Spleen (tissue), 11 donors: ENCODE data around the gene DNAAF1. TPM values are rescaled to one million over a fixed set of nuclear protein-coding genes. Genes with fewer than 3 reads are reported as not detected.

ENCODE experiments used
- DNase-seq: peaks from one replicate; pipeline ENCODE4 v3.0.0-alpha.2; 2020
- H3K27ac ChIP-seq, 8 donors: fragments of 200-600 bp; sonication (generic) in 7 of 8; 1 replicate in 4 of 8; 2 replicates in 4 of 8; pipeline versions ENCODE4 v1.5.0 to v1.8.0; 2016 to 2021; ENCODE audit warnings: inconsistent platforms in 4 of 8, mild to moderate bottlenecking in 4 of 8, moderate library complexity in 1 of 8
- H3K27me3 ChIP-seq, 7 donors: fragments of 200-600 bp; sonication (generic) in 6 of 7; replicated peaks in 1 of 7; 1 replicate in 4 of 7; 2 replicates in 3 of 7; pipeline versions ENCODE4 v1.5.0 to v1.8.0; 2016 to 2021; ENCODE audit warnings: inconsistent platforms in 3 of 7, mild to moderate bottlenecking in 1 of 7
- H3K36me3 ChIP-seq, 6 donors: fragments of 200-600 bp; sonication (generic) in 5 of 6; 1 replicate in 4 of 6; 2 replicates in 2 of 6; pipeline versions ENCODE4 v1.5.0 to v1.8.0; 2016 to 2021; ENCODE audit warnings: inconsistent platforms in 2 of 6
- H3K4me1 ChIP-seq, 6 donors: fragments of 200-600 bp; sonication (generic) in 5 of 6; 1 replicate in 3 of 6; 2 replicates in 3 of 6; pipeline versions ENCODE4 v1.5.0 to v1.8.0; 2016 to 2021; ENCODE audit warnings: inconsistent platforms in 3 of 6
- H3K4me3 ChIP-seq, 8 donors: fragments of 200-600 bp; sonication (generic) in 7 of 8; 1 replicate in 4 of 8; 2 replicates in 4 of 8; pipeline versions ENCODE4 v1.5.0 to v1.8.0; 2016 to 2021; ENCODE audit warnings: inconsistent platforms in 4 of 8, mild to moderate bottlenecking in 4 of 8, moderate library complexity in 2 of 8
- H3K9me3 ChIP-seq, 8 donors: fragments of 200-600 bp; sonication (generic) in 7 of 8; 1 replicate in 4 of 8; 2 replicates in 4 of 8; pipeline versions ENCODE4 v1.5.0 to v1.8.0; 2016 to 2021; ENCODE audit warnings: inconsistent platforms in 4 of 8
- CTCF ChIP-seq, 11 experiments: fragments of 200-600 bp in 7 of 11; fragments of 450-650 bp in 4 of 11; sonication (generic) in 4 of 11; IDR thresholded peaks in 8 of 11; conservative IDR thresholded peaks in 3 of 11; 1 replicate in 7 of 11; 2 replicates in 4 of 11; pipeline versions ENCODE4 v1.4.0 to v1.8.0; 2016 to 2021; ENCODE audit warnings: antibody characterized with exemption in 11 of 11, inconsistent platforms in 4 of 11, mild to moderate bottlenecking in 1 of 11
- POLR2A ChIP-seq, 3 donors: fragments of 450-650 bp; IDR thresholded peaks; one replicate each; pipeline ENCODE4 v1.5.1; 2017; ENCODE audit warnings: antibody characterized with exemption in 3 of 3, mild to moderate bottlenecking in 1 of 3
- POLR2AphosphoS5 ChIP-seq, 3 donors: sonication (generic); formaldehyde crosslinking; IDR thresholded peaks; one replicate each; pipeline ENCODE4 v1.5.1; 2017; ENCODE audit warnings: antibody characterized with exemption in 3 of 3
- WGBS, 5 donors: extraction: QIAGEN DNeasy Blood & Tissue Kit in 3 of 5; methylation state at CpG; one replicate each; pipeline versions ENCODE4 v1.1.5 to v1.1.7; 2013 to 2018; 5-methylcytosine and 5-hydroxymethylcytosine counted together
- intact Hi-C: fragments of 100-400 bp; cut with DNase I; formaldehyde crosslinking; loops from one replicate; pipeline ENCODE4 v1.15.0; 2023; ENCODE audit warnings: low total_unique reads
- polyA plus RNA-seq, 3 donors: library from polyadenylated mRNA; stranded (reverse); fragments of 200-250 nt; gene quantifications; one replicate each; pipeline ENCODE4 v1.2.1, GENCODE V29; 2013
- total RNA-seq, 7 donors: library from RNA; depleted of rRNA in 3 of 7; stranded (reverse); fragments of >200 nt in 3 of 7; fragmentation: NEBNext Ultra II Directional in 4 of 7; extraction: Animal tissue kit (Norgen Biotek cat#: 25700) in 4 of 7; gene quantifications; one replicate each; pipeline versions ENCODE4 v1.1.0 to v1.2.1, GENCODE V29; 2016 to 2021
- donor health status: healthy with polysubstance abuse.
- donor health status: DM: no; HTN: no; CAD: no; lungs with moderate emphysema.
- donor health status: DM: no; HTN: no; CAD: no.
- donor health status: Bipolar disorder and iron deficiency.
- donor health status: healthy.
- donor health status: DM: no; HTN: no; CAD: no.
- donor health status: DM: yes; HTN: yes; CAD: no.

DNAAF1 gene
- total and polyA plus RNA-seq, 10 donors = 0.20 to 4.3 (median 1.3) TPM; not detected in 1

DNA sequence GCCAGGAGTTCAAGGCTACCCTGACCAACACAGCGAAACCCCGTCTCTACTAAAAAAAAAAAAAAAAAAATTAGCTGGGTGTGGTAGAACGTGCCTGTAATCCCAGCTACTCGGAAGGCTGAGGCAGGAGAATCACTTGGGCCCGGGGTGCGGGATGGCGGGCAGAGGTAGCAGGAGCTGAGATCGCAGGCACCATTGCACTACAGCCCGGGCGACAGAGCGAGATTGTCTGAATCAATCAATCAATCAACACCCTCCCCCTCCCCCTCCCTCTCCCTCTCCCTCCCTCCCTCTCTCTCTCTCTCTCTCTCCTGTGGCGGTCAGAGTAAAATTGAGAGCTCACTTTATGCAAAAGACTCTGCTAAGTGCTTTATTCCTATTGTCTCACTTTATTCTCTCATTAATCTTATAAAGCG lies 1.3 kb upstream of the DNAAF1 start:
- no peak for TF ChIP-seq POLR2A (IDR thresholded peaks at IDR 0.05)
- TF ChIP-seq POLR2AphosphoS5 (IDR thresholded peaks at IDR 0.05) = no peak
- no peak for TF ChIP-seq CTCF (IDR thresholded peaks at IDR 0.05 in 8 of 11, conservative IDR thresholded peaks at IDR 0.05 in 3 of 11)
- Histone ChIP-seq H3K27ac (peak overlapping the region in 3 of 8 donors; percentile 86 to 88 (median 87)), H3K27me3 (peaks cover 0 to 10% (median 0%) of the 10 kb centered on the region in 7 donors), H3K4me3 (peak overlapping the region in 6 of 8 donors; percentile 81 to 96 (median 92)), H3K4me1 (peaks cover 5 to 45% (median 20%) of the 10 kb centered on the region in 6 donors), H3K36me3 (no peaks in the 10 kb centered on the region), H3K9me3 (no peaks in the 10 kb centered on the region)
- DNase-seq = no peak
- 38 to 53% (median 42%) methylated on average over 13 of the region's 13 CpGs for WGBS, 5 donors
- intact Hi-C loops = no loop called here

DNA sequence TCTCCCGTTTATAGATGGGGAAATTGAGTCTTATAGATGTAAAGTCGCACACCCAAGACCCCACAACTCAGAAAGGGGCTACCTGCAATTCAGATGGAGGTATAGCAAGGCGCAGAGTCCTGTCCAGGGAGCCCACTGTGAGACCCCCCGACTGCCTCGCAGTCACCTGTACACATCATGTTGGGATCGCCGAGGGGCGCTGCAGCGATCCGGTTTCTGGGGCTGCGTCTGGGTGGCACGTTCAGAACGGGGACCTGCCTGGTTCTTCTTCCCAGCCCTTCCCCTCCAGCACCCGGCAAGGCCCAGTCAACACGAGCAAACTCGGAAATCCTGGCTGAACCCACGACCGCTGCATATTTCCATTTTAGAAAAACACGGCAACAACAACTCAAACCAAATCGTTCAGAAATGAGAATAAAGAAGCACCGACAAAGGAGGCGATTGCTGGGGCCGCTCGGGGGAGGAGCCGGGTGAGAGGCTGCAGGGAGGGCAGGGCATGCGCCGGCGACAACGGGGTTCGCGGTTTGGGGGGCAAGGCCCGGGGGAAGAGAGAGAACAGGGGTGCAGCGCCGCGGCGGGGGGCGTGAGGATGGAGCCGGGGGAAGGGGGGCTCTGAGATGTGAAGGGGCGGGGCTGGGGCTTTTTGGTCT lies 774 bp upstream of the DNAAF1 start:
- H3K4me1 ChIP-seq = peaks cover 5 to 40% (median 20%) of the 10 kb centered on the region in 6 donors
- TF ChIP-seq POLR2A (IDR thresholded peaks at IDR 0.05) (no peak), POLR2AphosphoS5 (IDR thresholded peaks at IDR 0.05) (no peak), CTCF (IDR thresholded peaks at IDR 0.05 in 8 of 11, conservative IDR thresholded peaks at IDR 0.05 in 3 of 11) (no peak)
- 1 to 2% (median 1%) methylated on average over 32 to 39 of the region's 39 CpGs for WGBS, 5 donors
- no peaks in the 10 kb centered on the region for H3K9me3 ChIP-seq
- H3K27me3 ChIP-seq = peaks cover 0 to 10% (median 0%) of the 10 kb centered on the region in 7 donors
- H3K36me3 ChIP-seq = no peaks in the 10 kb centered on the region
- peak; percentile 91 for DNase-seq
- H3K27ac ChIP-seq = peak overlapping the region in 7 of 8 donors; percentile 67 to 89 (median 86)
- intact Hi-C loops = no loop called here
- peak overlapping the region; percentile 81 to 96 (median 90) for H3K4me3 ChIP-seq

GRCh38 chr16:84150926-84151325 lies 5.8 kb downstream of the DNAAF1 start:
- H3K9me3 ChIP-seq = no peaks in the 10 kb centered on the region
- WGBS, 5 donors = 81 to 87% (median 85%) methylated on average over 3 of the region's 3 CpGs
- no peak for TF ChIP-seq POLR2A (IDR thresholded peaks at IDR 0.05)
- TF ChIP-seq POLR2AphosphoS5 (IDR thresholded peaks at IDR 0.05) = no peak
- no peak for TF ChIP-seq CTCF (IDR thresholded peaks at IDR 0.05 in 8 of 11, conservative IDR thresholded peaks at IDR 0.05 in 3 of 11)
- H3K36me3 ChIP-seq = no peaks in the 10 kb centered on the region
- DNase-seq = no peak
- H3K4me3 ChIP-seq = no peak overlapping the region
- H3K27me3 ChIP-seq = peaks cover 0 to 7% (median 0%) of the 10 kb centered on the region in 7 donors
- intact Hi-C loops = no loop called here
- peaks cover 0 to 1% (median 0%) of the 10 kb centered on the region in 6 donors for H3K4me1 ChIP-seq
- no peak overlapping the region for H3K27ac ChIP-seq

- Histone ChIP-seq H3K4me1 (no peaks in the 10 kb centered on the region), H3K36me3 (no peaks in the 10 kb centered on the region), H3K27ac (no peak overlapping the region), H3K27me3 (peaks cover 0 to 15% (median 0%) of the 10 kb centered on the region in 7 donors), H3K9me3 (no peaks in the 10 kb centered on the region), H3K4me3 (no peak overlapping the region)
- 72 to 82% (median 80%) methylated on average over 8 of the region's 8 CpGs for WGBS, 5 donors
- DNase-seq = peak; percentile 13
- TF ChIP-seq POLR2A (IDR thresholded peaks at IDR 0.05) (no peak), POLR2AphosphoS5 (IDR thresholded peaks at IDR 0.05) (no peak), CTCF (IDR thresholded peaks at IDR 0.05 in 8 of 11, conservative IDR thresholded peaks at IDR 0.05 in 3 of 11) (no peak)
- intact Hi-C loops = no loop called here
Observed at GRCh38 chr16:84153660-84154214, 8.6 kb downstream of the DNAAF1 start.
